Activated CD8-positive, alpha-beta memory T cell treated with anti-CD3 and anti-CD28 coated beads, Interleukin-2, amount 50 U/mL, for 48 hours (primary cell): ENCODE data around the gene DUSP22.
"Not testable (repeated sequence)": the region's sequence is repeated elsewhere in the genome, so short reads cannot be mapped to it uniquely, and the experiment has no call there.

ENCODE experiments used
- DNase-seq: peaks from one replicate; pipeline ENCODE4 v3.0.0-alpha.2; 2020

Gene DUSP22

DNA sequence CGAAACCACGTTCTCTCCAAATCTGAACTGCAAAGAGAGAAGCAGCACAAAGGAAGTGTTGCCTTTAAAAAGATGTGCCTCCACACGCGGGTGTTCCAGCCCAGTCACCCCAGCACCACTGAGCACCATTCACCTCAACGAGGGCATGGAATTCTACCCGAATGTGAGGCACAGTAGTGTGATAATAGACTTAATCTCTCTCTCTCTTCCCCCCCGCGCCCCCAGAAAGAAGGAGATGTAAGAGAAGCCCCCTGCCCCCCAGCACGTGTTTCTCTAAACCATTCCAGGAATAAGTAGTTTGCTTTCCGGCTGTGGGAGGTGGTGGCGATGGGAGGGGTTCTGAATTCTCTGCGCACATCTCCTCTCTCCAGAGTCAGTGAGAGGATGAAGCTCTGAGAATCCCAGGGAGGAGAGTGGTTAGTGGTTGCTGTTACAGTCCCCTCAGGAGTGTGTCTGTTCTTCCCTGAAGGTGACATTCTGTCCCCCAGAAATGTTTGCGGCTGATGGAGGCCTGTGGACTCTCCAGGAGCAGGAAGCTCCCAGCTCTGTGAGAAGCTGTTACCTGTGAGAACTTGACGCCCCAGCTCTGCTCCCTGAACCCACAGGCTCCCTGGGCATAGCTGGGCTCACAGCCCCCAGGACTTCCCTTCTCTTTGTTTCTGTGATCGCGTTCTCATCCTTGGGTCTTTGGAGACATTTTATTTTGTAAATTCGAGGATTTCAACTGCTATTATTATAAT is 75.8 kb downstream of the DUSP22 start:
- no peak for DNase-seq

DNA sequence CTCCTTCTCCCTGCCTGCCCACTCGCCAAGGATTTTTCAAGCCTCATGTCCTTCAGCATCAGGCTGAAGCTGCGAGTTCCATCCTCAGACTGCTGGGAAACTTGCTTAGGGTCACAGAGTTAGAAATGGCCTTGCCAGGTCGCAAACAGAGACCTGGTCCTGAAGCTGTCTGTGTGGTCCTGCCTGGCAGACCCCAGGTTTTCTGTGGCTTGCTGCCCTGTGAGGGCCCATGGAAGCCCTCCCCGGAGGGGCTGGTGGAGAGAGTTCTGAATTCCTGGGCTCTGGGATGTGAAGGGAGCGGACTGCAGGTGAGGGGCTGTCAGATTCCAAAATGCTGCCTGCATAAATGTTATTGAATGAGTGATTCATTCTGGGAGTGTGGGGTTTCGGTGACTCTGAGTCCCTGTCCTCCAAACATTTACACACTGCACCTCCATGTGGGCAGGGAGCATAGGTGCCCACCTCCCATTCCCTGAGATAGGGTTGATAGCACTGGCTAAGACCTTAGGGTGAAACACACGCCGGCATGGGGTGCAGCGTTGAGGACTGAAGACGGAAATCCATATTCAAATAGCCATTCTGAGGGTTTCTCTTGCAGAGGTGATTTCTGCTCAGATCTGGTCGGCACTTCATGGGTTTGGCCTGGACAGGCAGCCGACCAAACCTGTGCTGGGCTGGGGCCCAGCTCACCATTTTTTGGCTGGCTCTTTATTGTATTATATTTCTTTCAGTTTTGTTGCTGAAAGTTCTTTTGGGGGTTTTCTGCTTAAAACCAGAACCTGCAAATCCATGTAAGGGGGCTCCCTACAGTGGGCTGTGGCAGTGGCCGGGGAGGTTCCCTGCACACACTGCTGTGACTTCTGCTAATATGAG is 77.5 kb downstream of the DUSP22 start:
- no peak for DNase-seq

DNA sequence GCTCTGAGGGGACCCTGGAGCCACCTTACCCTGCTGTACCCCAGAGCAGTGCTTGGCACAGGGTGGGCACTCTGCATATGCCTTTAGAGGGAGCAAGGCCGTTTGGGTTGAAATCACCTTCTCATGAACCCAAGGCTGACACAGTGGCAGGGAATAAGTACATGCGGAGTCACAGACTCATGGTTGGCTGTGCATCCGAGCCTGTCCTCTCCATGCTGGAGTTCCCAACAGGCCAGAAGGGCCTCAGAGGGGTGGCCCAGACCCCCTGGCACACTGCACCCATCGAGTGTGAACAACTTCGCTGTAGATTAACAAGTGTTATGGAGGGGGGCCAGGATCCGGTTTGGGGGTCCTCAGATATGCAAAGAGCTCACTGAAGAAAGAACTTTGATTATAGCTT is 78.3 kb downstream of the DUSP22 start:
- DNase-seq: no peak

DNA sequence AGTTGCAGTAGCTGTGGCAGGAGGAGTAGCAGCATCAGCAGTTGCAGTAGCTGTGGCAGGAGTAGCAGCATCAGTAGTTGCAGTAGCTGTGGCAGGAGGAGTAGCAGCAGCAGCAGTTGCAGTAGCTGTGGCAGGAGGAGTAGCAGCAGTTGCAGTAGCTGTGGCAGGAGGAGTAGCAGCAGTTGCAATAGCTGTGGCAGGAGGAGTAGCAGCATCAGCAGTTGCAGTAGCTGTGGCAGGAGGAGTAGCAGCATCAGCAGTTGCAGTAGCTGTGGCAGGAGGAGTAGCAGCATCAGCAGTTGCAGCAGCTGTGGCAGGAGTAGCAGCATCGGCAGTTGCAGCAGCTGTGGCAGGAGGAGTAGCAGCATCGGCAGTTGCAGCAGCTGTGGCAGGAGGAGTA is 79.6 kb downstream of the DUSP22 start:
- not testable (repeated sequence) for DNase-seq

DNA sequence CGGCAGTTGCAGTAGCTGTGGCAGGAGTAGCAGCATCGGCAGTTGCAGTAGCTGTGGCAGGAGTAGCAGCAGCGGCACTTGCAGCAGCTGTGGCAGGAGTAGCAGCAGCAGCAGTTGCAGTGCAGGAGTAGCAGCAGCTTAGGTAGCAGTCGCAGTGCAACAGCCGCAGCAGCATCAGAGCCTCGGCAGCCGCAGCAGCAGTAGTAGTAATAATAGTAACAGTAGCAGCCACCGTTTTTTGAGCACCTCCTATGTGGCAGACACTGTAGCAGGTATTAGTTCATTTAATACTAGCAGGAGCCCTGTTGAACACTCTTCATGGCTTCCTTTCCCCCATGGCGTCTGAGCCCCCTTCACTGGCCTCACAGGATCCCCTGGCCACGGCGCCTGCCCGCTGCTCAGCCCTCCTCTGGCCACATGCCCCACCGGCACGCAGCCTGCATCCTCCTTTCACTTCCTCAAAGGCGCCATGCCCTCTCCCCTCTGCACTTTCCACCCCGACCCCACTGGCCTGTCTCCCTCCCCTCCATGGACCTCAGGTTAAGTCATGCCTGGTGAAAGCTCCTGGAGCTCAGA is 80.1 kb downstream of the DUSP22 start:
- no peak for DNase-seq

DNA sequence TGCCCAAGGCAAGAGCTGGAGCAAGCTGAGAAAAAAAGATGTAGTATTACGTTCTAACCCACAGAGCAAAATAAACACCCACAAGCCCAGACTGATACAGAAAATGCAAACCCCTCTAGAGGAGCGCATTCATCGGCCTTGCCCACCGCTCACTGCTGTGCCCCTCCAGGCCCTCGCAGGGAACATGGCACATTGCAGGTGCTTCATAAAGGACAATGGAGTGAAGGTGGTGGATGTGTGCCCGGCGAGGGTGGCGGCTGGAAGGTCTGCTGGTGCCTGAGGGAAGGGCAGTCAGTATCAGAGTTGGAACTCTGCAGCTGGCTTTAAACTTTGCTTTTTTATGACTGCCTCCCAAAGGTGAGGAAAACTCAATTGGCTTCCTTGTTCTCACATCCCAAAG is 80.7 kb downstream of the DUSP22 start:
- no peak for DNase-seq

DNA sequence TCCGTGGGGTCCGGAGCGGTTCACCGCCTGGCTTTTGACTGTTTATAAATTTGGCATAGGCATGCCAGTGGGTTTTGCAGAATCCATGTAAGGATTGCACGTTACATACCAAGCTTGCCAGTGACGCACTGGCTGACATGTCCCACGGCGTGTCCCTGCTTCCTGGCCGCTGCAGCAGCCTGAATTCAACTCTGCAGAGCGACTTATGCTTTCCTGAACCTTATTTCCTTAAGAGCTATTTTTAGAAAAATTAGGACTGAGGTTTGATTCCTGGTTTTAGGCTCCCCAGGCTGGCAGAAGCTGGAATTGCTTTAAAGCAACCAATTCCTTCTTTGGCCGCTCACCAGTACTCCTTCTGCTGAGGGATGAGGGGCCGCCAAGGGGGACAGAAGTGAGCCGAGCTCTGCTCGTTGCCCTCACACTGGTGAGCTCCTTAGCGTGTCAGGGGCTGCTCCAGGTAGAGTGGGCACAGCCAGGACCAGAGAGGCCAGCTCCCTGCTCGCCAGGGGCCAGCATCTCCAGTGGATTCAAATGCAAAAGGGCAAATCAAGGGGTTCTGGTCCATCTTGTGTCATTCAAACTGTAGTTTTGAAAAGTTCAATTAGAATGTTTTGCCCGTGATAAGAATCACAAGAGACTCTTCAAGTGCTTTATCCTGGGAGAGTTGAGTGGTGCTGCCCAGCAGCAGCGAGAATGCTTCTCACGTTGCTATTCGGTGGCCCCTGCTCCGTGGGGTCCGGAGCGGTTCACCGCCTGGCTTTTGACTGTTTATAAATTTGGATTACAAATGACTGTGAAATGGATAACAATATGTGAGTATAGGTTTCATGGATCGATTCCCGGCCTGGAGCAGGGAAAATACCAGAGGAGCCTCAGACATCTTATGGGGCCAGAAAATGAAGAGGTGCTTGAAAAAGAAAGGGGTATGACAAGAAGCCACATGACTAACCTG is 81.8 kb downstream of the DUSP22 start:
- no peak for DNase-seq

DNA sequence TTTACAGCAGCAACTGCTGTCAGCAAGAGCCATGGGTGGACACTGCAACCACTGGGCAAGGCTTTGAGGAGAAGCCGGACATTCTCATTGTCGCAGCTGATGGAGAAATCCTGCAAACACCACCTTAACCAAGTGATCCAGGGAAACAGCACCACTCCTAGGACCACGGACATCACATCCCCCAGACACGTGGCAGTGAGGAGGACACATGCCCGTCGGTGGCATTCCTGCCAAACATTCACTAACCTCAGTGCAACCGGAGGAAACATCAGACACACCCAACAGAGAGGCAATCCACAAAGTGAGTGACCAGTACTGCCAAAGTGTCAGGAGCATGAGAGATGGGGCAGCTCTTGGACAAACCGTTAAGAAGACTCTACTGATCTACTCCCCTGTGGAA is 82.7 kb downstream of the DUSP22 start:
- no peak for DNase-seq

DNA sequence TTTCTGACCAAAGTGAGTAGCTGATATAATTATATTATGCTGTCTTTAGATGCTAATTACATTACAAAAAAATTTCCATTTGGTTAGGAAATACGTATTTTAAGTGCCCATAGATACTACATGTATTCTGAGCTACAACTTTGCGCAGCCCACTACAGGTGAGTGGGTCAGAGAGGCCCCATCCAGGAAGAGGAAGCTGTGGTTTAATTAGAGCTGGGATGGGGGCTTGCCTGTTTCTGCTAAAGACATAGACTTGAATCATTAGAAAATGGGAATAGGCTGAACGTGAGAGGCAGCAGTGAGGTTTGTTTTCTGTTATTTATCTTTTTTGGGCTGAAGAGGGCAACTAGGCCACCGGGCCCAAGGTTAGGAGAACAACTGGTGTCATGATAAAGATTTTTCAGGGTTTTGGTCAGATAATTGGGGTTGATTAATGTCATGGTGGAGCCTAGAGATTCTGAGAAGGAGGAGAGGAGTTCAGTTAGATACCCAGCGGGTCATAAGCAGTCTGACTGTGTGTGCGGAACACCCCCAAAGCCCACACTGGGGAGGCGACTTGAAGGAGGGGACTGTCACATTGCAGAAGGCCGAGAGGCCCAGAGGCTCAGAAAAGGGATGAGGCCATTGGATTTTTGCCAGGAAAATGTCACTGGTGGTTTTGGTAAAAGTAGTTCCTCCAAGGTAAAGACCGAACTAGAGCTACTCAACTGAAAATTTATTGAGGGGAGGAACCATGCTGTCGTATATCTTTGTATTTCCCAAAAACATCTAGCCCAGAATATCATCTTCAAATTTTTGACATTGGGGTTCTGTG is 84.7 kb downstream of the DUSP22 start:
- no peak for DNase-seq

DNA sequence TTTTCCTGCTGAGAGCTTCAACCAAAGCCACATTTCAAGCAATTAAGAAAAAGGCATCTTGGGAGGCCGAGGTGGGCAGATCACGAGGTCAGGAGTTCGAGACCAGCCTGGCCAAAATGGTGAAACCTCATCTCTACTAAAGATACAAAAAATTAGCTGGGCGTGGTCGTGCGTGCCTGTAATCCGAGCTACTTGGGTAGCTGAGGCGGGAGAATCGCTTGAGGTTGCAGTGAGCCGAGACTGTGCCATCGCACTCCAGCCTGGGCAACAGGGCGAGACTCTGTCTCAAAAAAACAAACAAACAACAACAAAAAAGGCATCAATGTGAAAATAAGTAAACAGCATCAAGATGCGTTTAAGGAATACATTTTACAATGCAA is 85.3 kb downstream of the DUSP22 start:
- not testable (repeated sequence) for DNase-seq

DNA sequence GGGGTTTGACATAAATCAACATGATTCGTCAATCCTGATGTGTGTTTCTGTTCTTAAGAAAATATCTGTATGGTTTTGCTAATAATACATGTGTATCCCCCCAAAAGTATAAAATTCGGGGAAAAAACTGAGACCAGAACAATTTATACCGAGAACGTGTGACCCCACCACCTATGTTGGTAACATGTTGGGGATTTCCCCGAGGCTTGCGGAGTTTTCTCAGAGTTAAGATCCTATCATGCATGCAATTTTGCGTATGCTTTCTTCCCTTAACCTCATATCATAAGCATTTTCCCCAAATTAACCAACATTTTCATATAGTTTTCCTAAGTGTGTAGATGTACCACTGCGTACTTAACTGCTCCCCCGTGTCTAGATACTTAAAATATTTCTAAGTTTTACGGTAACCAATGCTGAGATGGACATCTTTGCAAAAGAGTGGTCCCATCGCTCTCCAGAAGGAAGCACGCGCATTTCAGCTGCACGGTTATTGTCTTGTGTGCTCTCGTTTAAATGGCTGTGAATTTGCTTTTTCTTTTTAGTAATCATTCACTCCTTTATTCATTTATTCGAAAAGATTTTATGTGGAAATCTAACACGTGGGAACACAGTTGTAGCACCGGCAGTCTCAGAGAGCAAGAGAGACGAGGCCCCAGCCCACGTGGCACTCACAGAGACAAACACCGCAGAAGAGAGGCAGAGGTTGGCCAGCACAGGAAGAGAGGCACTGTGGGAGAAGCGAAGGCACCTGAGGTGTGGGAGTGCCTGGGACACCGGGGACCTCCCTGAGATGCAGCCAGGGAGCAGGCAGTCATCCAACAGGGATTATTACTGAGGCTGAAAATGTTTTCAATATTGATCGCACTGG is 86.0 kb downstream of the DUSP22 start:
- no peak for DNase-seq

DNA sequence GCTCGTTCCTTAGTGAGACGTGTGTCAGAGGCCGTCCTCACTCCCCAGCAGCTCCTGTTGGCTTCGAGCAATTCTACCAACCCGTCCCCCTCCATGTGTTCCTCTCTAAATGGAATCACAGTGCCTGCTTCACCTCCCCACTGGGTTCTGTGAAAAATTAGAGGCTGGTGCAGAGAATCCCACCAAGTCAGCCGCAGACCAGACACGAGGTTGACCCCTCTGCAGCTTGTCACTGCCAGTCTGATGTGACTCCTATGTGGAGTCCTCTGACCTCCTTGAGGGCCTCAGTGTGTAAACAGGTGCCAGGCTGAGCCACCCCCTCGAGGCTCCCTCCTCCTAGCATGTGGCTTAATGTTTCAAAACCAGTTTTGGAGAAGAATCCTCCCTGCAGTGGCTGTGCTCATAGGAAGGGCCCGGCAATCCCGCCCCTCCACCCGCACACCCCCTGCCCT is 86.7 kb downstream of the DUSP22 start:
- no peak for DNase-seq

DNA sequence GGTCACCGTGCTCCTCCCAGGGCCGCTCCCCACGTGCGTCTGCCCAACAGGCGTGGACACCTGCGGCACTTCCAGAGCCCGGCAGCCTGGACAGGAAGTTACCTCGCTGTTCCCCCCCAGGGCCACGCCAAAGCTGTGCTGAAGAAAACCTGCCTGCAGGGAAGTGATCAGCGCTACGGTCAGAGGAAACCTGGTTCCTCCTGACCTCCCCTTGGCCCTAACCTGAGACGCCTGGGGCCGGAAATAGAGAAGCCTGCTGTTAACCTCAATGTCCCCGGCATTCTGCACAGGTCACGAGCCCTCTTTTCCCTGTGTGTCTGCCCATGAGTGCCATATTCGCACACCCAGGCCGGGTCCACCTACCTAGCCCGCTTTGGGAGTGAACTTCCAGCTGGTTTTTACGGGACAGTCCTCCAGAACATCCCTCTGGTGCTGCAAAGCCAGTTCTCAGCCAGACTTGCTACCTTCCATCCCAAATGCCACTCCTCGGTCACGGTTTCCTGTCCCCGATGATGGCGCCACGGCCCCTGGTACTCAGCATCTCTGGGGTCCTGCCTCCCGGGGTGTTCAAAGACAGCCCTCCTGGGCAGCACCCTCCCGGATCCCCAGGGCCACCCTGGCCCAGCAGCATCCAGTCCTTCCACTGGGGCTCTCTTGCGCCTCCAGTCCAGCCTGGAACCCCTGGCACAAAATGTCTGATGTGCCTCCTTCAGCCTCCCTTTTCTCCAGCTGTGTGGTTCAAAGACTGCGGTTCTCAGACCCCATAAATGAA is 87.3 kb downstream of the DUSP22 start:
- DNase-seq: no peak

DNA sequence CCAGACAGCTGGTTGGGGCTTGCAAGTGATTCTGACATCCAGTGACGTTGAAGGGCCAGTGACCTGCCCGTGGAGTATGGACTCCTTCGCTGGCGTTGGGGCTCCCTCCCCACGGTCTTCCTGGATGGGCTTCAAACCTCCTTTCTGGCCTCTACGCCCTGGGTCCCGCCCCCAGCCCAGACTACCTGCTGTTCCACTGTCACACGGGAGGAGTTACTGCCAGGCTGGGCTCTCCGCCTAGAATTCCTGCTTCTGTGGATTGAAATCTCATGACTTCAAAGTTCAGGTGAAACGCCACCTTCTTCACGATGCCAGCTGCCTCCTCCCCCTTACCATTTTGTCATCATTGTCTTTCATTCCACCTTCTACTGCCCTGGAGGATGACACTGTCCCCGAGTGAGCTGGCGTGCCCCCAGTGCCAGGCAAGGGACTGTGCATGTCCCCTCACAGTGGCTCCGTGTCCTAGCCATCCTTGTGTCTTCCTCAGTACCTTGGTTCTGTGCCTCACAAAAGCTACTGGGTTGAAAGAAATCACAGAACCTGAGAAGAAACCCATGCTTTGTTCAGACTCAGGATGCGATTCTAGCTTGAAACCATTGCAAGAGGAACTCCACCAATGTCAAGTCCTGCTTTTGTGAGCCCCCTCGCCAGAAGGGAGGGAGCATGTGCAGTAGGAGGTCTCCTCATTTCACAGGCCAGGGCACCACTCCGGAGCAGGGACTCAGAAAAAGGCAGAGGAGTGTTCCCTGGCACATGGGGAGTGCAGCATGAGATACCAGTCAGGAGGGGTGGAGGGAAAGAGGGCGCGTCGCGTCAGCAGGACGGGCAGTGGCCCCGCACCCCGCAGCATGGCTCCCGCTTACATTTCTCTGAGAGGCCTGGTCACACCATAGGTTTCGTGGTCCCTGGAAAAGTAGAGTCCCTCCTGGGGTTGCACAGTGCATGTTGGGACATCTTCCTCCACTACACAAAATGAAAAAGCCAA is 88.2 kb downstream of the DUSP22 start:
- no peak for DNase-seq

DNA sequence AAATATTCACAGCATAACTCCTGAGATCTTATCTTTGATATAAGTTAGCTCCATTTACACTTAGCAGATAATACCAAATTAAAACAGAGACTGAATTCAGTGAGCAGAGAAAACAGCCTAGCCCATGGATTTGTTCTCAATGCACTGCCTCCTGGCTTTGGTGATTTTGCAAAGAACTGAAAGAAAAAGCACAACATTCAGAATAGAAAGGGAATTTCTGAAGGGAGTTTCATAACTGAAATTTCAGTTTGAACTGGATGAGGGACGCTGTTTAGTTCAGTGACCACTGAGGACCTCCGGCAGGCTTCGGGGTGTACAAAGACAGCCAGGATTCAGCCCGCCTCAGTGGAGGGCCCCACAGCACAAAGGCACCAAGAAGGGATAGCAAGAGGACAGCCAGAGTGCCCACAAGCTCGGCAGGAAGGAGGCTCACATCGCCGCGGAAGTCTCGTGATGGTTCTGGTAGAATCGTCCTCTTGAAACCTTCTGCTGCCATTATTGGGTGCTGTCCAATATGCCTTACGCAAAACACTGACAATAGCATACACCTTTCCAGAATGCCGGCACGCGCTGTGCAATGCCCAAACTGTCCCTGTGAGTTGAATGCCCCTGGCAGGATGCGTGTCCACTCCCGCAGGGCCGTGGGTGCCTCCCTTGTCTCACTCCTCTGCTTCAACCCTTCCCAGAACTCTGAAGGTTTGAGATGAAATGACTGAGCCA is 89.6 kb downstream of the DUSP22 start:
- DNase-seq: no peak

DNA sequence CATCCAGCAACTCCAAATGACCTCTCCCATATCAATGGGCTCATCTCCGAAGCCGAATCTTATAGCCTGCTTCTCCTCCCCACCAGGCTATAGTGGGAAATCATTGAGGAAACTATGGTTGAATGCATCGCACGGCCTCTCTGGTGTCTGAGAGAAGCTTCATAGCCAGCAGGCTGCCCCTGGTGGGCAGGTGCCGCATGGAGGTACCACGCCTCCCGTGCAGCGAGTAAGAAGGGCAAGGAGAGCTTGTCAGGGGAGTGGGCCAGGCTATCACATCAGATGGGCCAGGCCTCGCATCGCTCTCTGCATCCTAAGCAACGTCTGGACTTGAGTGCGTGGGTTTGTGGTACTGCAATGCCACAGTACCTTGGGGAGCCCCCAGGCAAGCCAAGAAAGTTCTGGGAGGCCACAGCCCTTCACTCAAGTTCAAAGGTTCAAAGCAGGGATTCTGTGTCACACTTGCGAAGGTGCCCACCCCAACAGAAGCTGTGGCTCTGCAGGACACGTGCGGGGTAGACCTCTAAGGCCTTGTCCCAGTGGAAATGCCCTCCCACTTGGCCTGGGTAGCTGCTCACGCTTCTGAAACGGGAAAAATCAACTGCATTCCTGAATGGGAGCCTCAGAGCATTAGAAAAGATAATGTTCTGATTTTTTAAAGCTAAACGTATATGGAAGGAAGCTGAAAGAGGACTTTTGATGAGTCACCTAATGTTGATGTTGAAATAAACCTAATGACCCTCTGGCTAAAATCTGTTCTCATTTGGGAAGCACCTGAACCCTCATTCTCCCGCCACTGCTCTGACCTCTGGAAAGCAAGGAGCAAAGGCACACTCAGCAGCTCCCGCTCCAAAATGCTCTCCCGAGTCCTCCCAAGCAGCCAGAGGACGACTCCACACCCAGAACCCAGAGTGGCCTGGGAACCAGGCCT is 90.9 kb downstream of the DUSP22 start:
- no peak for DNase-seq

DNA sequence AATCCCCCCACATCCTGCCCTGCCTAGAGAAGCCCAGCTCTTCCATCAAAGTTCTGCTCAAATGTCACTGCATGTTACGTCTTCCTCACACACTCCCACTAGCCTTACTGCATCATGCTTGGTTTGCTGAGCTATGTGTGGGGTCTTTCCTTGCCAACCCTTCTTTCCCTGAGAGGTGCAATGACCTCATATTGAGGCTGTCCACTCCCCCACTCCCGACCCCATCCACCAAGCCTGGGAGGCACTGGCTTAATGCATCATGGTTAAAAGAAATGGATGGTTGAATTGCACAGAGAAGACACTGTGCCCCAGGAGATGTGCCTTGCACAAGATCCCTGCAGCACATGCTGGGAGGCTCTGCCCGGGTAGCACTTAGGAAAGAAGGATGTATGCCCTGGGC is 91.6 kb downstream of the DUSP22 start:
- DNase-seq: no peak
